Measurements from ENCODE around the gene MGAT4B. TPM values are rescaled to one million over a fixed set of nuclear protein-coding genes. Genes with fewer than 3 reads are reported as not detected.

MGAT4B gene
- total RNA-seq, 4 donors from 2014 or later, result 42.5 to 58.5 (median 47.2) TPM

- peaks cover 0 to 94% of the 10 kb centered on the region in 2 donors for H3K36me3 ChIP-seq
- H3K27me3 ChIP-seq, result no peaks in the 10 kb centered on the region
- H3K27ac ChIP-seq, result no peak overlapping the region
- WGBS, 2 donors (ENCODE audit: low coverage in 1 of 2), result 88 to 97% methylated on average over 6 to 7 of the region's 11 CpGs
- ATAC-seq, result no peak
- no peak overlapping the region for H3K4me3 ChIP-seq
- H3K4me1 ChIP-seq, result peaks cover 0 to 18% (median 3%) of the 10 kb centered on the region in 3 donors
- TF ChIP-seq EP300 (IDR thresholded peaks at IDR 0.05) (no peak), CTCF (IDR thresholded peaks at IDR 0.05) (no peak), POLR2A (IDR thresholded peaks at IDR 0.05) (no peak), POLR2AphosphoS5 (IDR thresholded peaks at IDR 0.05) (no peak)
- peaks cover 0 to 9% (median 0%) of the 10 kb centered on the region in 3 donors for H3K9me3 ChIP-seq
Measured at GRCh38 chr5:179840321-179840720, 33.7 kb upstream of the MGAT4B start.

GRCh38 chr5:179839328-179840256 lies 32.9 kb upstream of the MGAT4B start:
- Histone ChIP-seq H3K4me3 (no peak overlapping the region), H3K4me1 (peaks cover 0 to 18% (median 3%) of the 10 kb centered on the region in 3 donors), H3K36me3 (peaks cover 0 to 94% of the 10 kb centered on the region in 2 donors), H3K9me3 (peaks cover 0 to 2% (median 0%) of the 10 kb centered on the region in 3 donors), H3K27ac (no peak overlapping the region), H3K27me3 (no peaks in the 10 kb centered on the region)
- no peak for TF ChIP-seq POLR2A (IDR thresholded peaks at IDR 0.05)
- TF ChIP-seq EP300 (IDR thresholded peaks at IDR 0.05), result no peak
- no peak for TF ChIP-seq POLR2AphosphoS5 (IDR thresholded peaks at IDR 0.05)
- TF ChIP-seq CTCF (IDR thresholded peaks at IDR 0.05), result no peak
- WGBS, 2 donors (ENCODE audit: low coverage in 1 of 2), result 81 to 85% methylated on average over 4 to 6 of the region's 16 CpGs
- ATAC-seq, result no peak

- ATAC-seq, result no peak
- peaks cover 0 to 97% of the 10 kb centered on the region in 2 donors for H3K36me3 ChIP-seq
- H3K4me1 ChIP-seq, result peaks cover 0 to 36% (median 3%) of the 10 kb centered on the region in 3 donors
Measured at GRCh38 chr5:179837076-179838011, 30.7 kb upstream of the MGAT4B start.

More at GRCh38 chr5:179837076-179838011, 30.7 kb upstream of the MGAT4B start:
- TF ChIP-seq POLR2A (IDR thresholded peaks at IDR 0.05) (no peak), CTCF (IDR thresholded peaks at IDR 0.05) (no peak), POLR2AphosphoS5 (IDR thresholded peaks at IDR 0.05) (no peak), EP300 (IDR thresholded peaks at IDR 0.05) (no peak)
- Histone ChIP-seq H3K9me3 (no peaks in the 10 kb centered on the region), H3K27me3 (no peaks in the 10 kb centered on the region), H3K27ac (peak overlapping the region in 3 of 4 donors; percentile 51 to 57 (median 52)), H3K4me3 (no peak overlapping the region)
- 69 to 82% methylated on average over 9 to 12 of the region's 15 CpGs for WGBS, 2 donors (ENCODE audit: low coverage in 1 of 2)
